Stimulated activated CD8-positive, alpha-beta memory T cell treated with anti-CD3 and anti-CD28 coated beads, Interleukin-12 subunit alpha, Interleukin-12 subunit beta, amount 100 ng/mL, for 4 hours (primary cell): ENCODE measurements around the gene ACTBL2.

Experiments used
- DNase-seq: peaks from one replicate; pipeline ENCODE4 v3.0.0-alpha.2; 2020; ENCODE audit warnings: low read depth

Gene ACTBL2

DNA sequence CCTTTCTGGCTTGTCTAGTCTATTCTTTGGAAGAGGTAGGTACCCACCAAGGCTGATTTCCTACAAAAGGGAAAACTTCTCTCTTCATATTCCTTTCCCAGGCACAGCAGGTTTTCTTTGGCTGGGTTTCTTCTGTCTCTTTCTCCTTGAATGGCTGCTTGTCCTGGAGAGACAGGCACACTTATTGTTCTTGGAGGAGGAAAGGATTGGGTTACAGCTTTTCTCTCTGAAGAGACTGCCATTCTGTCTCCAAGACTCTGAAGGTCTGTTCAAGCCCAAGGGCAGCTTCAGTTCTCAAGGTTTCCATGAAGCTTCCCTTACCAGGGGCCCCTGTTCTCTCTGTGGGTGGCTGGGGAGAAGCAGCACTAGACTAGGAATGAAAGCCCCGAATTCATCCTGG lies 33.9 kb downstream of the ACTBL2 start:
- no peak for DNase-seq

DNA sequence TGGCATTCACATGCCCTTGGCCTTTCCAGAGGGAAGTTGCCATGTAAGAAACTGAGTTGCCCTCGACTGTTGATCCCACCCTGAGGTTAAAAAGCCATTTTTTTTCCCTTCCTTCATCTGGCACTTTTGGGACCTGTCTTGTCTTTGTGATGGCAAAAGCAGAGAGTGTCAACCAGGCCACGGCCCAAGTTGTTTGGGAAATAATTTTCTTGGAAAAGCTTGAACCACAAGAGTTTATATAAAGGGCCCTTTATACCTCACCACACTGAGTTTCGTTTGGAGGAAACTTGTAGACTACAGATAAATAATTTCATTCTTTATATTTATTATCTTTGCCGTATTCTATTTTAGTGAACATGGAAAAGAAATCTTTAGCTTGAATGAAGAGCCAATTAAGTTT lies 34.3 kb downstream of the ACTBL2 start:
- no peak for DNase-seq

DNA sequence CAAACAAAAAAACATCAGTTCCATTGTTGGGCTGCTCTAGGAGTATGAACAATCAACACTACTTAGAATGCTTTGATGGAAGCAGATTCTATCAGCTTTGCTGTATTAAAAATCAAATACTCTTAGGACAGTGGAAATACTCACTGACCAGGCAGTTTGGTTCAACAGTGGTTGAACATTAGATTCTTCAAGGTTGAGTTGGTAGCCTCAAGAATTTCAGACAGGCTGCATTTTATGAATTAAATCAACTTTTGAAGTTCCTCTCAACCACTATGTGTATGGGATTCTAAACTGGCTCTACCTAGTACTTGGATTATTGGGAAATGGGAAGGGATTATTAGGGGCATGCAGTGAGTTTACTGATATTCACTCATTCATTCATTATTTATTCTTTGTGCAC lies 35.0 kb downstream of the ACTBL2 start:
- DNase-seq: no peak

DNA sequence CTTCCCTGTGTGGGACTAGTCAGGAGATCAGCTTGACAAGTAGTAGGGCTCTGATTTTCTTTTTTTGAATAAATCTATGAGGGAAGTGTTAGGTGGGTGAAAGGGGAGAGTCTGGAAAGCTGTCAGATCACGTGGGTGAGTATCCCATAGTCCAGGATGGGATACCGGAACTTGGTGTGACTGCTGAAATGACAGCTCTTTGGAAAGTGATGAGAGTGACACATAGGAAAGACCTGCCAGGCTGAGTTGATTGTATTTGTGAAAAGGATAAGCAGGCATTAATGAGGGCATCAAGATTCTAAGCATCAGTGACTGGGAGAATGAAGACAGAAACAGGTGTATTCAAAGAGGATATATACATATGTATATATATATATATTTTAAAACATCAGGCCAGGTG lies 35.6 kb downstream of the ACTBL2 start:
- no peak for DNase-seq

DNA sequence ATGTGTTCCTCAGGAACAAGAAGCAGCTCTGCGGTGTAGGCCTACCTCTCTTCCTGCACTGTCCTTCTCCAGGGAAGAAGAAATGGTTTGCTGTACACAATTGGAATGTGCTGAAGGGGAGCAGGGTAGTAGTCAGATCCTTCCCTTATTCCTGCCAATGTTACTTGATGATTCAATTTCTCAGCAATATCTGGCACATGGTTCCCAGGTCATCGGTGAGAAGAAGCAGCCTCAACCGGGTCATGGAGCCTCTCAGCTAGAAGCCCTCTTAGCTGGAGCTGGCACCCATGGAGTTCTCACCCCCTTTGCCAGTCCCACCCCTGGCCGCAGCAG lies 36.9 kb downstream of the ACTBL2 start:
- DNase-seq: no peak

DNA sequence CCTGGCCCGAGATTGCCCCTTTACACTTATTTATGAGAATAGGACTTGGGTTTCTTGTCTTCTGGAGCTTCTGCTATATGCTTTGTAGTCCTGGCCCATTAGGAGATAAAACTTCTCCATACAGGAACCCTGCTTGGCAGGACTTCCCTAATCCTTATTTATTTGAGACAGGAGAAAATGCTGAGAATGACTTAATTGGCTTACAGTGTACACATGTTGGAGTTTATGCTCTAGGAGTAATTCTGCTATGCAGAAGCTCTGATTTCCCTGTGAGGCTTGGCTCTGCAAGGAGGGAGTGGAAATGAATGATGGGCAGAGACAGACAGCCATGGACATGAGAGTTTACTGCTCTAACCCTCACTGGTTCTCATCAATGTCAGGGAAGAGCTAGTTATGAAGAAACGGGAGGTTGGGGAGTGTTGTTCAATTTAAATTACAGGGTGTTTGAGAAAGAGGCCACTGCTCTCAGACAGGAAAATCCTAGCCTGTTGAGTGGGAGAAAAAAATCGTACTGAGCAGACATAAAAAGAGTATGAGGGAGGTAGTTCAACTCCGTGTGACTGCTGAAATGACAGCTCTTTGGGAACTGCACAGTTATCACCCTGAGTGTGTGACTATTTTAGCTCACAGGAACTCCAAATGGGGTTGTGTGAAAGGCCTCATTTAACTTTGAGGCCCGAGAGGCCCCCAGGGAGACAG lies 37.5 kb downstream of the ACTBL2 start:
- DNase-seq: no peak

DNA sequence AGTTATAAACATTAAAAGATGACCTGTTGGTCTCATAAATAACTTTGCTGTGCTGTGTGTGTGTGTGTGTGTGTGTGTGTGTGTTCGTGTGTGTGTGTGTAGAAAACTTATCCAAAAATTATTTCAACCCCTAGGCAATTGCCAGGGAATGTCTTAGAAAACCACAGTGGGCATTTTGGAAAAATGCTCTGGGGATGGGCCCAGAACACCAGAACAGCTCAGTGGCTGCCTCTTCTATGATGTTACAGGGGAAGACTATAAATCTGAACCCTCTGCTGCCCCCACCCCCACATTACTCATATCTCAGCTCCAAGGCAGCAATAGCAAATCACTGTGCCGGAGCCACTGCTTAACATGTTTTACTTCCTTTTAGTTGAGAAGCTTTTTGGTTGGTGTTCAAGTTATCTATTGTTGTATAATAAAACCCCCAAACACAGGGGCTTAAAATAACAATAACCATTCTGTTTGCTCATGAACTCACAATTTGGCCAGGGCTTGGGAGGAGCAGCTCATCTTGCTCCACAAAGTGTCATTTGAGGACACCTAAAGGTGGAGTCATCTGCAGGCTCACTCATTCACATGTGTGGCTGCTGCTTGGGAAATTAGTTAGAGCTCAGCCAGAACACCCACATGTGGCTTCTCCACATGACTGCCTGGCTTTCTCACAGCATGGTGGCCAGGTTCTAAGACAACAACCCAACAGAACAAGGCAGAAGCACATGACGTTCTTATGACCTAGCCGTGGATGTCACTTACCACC lies 40.4 kb downstream of the ACTBL2 start:
- DNase-seq: no peak

DNA sequence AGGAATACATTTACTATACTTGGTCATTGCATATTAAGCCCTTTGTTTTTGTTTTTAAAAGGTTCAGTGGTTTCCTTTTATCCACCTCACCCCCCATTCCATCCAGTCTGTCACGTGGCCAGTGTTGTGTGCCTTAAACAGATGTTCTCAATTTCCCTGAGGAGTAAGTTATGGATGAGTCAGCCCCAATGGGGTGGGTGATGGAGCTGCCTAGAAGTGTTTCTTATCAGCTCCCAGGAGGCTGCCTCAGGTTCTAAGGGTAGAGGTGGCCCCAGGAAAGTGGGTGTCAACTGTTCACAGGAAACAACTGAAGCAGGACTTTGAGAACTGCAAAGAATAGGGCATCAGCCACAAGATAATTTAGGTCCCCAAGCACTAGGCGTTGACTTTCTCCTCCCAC lies 41.1 kb downstream of the ACTBL2 start:
- no peak for DNase-seq

DNA sequence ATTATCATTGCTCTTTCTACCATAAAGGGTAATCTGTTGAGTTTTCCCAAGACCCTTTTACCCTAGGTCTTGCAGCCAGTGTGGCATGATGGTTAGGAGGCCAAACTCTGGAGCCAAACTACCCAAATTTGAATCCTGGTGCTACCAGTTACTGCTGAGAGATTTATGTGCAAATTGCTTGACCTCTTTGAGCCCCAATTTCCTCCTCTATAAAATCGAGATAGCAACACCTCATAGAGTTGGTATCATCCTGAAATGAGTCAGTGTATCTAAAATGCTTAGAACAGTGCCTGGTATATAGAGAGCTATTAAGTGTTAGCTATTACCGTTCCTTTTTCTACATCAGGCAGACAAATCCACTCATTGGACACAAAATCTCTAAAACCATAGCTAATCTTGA lies 43.0 kb downstream of the ACTBL2 start:
- no peak for DNase-seq

DNA sequence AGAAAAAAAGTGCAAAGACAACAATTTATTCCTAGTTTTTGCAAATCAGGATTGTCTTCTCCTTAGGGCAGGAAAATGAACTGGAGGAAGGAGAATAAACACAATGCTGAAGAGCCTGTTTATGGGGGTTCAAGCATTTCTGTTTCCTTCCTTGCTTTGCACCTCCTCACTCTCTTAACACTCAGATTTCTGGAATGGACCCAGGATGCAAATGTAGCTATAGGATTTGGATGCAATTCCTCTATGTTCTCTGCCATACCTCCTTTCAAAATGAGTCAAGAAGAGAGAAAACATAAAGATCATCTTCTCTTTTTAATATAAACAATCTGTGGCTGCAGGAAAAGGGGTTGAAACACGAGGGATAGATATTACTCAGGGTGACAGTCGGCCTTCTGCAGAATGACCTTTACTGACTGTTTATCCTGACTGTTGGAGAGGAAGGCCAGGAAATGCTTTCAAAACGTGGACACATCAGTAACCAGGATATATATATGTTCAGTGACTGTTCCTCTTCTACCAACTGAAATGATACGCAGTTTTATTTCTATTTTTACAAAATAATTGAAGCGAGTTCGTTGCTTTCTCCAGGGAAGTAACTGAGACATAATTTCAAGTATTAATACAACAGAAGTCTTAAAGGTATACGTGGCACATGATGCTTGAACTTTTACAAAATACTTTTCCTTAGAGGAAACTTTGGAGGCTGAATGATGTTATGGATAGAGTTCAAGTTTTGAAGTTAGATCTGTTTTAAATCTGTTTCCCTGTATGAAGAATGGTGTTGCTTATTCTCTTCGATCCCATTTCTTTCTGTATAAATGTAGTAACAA lies 44.4 kb downstream of the ACTBL2 start:
- no peak for DNase-seq

DNA sequence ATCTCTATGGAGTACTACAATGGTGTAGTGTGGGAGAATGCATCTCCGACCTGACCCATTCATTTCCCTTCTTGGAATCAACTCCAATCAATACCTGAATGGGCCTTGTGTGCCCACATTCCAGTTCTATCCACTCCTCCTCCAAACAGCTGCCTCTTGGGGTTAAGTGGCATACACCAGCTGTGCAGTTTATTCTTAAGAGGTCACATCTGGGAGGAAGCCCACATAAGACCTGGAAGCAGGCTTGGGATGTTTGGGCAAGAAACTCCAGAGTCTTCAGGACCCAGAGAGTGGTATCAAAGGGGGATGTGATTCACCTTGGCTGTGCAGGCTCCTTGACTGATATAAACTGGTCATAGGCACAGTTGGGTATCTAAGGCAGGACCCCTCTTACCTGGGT lies 46.0 kb downstream of the ACTBL2 start:
- no peak for DNase-seq

DNA sequence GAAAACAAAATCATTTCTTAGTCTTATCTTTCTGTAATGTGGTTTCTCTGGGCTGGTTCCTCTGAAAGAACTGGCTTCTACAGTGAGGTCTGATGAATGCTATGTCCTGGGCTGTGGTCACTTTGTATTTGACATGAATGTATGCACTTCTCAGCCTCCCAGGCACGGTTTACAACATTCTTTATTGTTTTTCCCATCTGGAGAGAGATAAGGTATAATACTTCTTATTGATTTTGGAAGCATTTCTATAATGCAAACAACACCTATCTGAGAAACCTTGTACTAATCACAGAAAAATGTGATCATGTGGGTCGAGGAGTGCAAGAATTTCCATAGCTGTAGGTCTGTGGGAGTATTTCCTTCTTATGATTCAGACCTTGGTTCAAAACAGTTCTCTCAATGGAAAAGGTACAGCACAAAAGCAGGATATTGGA lies 46.9 kb downstream of the ACTBL2 start:
- DNase-seq: no peak

DNA sequence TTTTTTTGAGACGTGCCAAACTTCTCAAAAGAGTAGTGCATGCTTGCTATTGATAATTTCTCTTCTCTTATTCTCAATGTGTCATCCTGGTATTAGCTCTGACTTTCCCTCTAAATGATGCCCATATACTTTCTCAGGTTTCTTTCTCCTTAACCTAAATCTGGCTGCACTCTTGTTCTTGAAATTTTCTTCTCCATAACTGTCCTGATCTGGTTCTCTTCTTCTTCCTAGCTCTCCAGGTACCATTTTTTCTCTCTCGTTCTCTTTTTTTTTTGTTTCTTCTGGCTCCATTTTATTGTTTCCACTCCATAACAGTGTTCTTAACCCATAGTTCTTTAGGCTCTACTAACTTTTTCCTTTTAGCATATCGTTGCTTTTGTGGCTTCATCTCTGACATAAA lies 47.9 kb downstream of the ACTBL2 start:
- no peak for DNase-seq

DNA sequence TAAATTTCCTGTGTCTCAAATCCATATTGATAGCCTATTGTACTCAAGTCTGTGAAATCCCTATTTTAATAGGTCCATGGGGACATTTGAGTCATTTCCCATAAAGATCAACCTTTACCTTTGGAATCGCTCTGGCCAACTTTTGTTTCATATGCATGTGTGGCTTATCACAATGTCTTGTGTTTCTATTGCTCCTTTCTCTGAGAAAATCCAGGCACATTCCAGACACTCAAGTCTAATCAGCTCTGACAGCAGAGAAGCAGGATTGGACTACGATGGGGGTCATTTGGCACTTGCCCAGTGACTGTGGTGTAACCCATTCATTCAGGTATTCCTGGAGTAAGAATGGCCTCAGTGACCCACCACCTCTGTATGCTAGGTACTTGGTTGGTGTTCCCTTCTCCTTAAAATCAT lies 48.4 kb downstream of the ACTBL2 start:
- DNase-seq: no peak

DNA sequence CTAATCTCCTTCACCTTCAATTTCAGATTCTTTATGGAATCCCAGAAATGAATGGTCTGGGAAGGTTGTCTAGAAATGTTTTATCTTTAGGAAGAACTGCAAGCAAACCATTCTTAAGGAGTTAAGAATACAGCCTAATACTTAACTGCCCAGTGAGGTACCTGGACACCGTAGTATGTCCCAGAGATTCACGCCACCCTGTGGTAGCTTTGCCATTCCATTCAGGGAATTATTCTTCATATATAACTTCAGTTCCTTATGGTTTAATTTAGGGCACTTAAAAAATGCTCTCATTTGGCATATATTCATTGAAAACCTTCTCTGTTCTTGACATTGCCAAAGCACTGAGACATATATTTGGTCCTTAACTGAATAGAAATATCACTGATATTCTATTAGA lies 49.7 kb downstream of the ACTBL2 start:
- DNase-seq: no peak

DNA sequence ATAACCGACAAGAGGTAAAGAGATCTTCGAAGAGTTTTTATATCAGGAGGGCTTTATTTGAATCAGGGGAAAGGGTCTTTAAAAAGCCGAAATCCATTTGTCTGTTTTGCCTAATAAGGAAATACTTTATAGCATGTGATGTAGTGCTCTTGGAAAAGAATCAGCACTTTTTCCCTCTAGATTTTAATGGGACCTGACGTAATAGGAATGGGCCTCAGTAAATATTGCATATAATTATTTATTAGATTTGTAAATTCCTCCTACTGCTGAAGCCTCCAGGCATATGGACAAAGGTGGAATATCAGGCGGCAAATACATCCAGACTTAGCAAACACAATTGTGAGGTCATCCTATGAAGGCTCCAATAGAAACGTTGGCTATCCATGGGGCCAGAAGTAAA lies 50.9 kb downstream of the ACTBL2 start:
- DNase-seq: no peak
